HG02870 (cell line): Measurements from ENCODE around the gene PHPT1.
"Not testable (repeated sequence)": the region's sequence is repeated elsewhere in the genome, so short reads cannot be mapped to it uniquely, and the experiment has no call there.

Source experiments
- ATAC-seq: cut with Tn5 transposase; IDR thresholded peaks from one replicate; pipeline ENCODE4 v1.9.1; 2021; ENCODE audit warnings: mild to moderate bottlenecking, moderate library complexity; ENCODE audit not compliant: unreplicated experiment

Gene PHPT1

DNA sequence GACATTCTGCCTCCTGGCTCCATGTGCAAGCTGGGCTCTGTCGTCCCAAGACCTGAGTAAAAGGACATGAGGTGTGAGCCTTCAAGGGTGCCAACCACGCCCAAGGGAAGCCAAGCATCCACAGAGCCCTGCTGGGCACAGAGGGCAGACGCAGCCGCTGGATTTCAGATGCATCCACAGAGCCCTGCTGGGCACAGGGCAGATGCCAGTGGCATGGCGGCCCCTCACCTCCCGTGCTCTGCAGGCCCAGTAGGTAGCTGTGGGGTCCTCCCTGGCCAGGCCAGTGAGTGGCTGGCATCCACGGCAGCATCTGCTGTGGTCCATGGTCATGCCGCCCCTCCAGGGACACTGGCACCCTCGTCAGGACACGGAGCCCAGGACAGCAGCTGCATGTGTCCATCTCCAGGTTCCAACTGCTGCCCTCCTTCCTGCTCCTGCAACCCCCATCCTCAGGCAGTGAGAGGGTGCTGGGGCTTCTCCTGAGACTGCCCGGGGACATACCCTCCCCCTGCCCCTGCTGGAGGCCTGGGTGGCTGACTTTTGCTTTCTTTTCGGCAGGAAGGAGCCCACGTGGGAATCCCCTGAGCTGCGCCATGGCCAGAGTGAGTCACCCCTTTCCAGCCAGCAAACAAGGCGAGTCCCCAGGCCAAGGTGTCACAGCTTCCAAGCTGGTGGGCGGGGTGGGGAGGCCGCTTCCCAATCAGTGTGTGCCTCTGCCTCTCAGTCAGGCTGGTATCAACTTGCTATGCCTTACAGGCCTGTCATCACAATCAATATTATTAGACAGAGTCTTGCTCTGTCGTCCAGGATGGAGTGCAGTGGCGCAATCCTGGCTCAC is 33.1 kb downstream of the PHPT1 start:
- no peak for ATAC-seq

DNA sequence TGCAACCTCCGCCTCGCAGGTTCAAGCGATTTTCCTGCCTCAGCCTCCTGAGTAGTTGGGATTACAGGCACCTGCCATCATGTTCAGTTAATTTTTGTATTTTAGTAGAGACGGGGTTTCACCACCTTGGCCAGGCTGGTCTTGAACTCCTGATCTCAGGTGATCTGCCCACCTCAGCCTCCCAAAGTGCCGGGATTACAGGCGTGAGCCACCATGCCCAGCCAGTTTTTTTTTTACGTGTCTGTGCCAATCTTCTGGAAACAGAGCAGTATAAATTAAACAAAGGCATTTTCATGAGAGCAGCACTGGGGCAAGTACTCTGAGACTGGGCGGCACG is 33.7 kb downstream of the PHPT1 start:
- not testable (repeated sequence) for ATAC-seq

DNA sequence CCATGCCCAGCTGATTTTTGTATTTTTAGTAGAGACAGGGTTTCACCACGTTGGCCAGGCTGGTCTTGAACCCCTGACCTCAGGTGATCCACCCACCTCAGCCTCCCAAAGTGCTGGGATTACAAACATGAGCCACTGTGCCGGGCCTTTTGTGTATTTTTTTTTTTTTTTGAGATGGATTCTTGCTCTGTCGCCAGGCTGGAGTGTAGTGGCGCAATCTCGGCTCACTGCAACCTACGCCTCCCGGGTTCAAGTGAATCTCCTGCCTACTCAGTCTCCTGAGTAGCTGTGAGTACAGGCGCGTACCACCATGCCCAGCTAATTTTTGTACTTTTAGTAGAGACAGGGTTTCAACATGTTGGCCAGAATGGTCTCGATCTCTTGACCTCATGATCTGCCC is 34.5 kb downstream of the PHPT1 start:
- not testable (repeated sequence) for ATAC-seq

GRCh38 chr9:136885950-136886578 is 36.9 kb downstream of the PHPT1 start, which contains the start of gene TRAF2:
Gene TRAF2, plus strand, starts transcription at chr9:136886516. Its CDS starts 12,225 bp downstream, at chr9:136898741.
- ATAC-seq = peak; percentile 71

- peak; percentile 22 for ATAC-seq
These were observed 37.7 kb downstream of the PHPT1 start for GRCh38 chr9:136886610-136887597.

DNA sequence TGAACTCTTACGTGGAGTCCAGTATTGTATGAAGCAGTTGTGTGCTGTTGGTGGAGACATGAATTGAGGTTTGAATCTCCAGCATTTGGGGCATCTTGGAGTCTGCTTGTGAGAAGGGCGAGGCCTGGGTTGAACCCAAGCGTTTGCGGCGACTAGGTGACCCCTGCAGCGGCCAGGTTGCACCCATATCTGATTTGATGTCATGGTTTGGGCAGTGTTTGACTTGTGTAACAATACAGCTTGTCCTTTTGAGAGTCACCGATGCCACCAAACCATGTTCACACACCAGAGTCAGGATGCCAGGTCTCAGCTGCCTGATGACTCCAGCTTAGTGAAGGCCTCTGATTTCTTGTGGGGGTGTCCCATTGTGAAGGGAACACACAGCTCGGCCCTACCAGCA is 39.2 kb downstream of the PHPT1 start:
- ATAC-seq = no peak

DNA sequence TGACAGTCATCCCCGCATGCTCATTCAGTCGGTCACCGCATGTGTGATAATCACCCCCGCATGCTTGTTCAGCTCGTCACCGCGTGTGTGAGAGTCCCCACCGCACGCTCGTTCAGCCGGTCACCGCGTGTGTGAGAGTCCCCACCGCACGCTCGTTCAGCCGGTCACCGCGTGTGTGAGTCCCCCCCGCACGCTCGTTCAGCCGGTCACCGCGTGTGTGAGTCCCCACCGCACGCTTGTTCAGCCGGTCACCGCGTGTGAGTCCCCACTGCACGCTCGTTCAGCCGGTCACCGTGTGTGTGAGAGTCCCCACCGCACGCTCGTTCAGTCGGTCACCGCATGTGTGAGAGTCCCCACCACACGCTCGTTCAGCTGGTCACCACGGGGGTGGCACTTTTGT is 40.6 kb downstream of the PHPT1 start:
- ATAC-seq = no peak

- ATAC-seq = no peak
These were observed 41.5 kb downstream of the PHPT1 start for GRCh38 chr9:136890661-136891060.

- ATAC-seq = no peak
These were observed 46.8 kb downstream of the PHPT1 start for GRCh38 chr9:136896027-136896426.

- no peak for ATAC-seq
These were observed 49.4 kb downstream of the PHPT1 start for GRCh38 chr9:136898483-136899100.

DNA sequence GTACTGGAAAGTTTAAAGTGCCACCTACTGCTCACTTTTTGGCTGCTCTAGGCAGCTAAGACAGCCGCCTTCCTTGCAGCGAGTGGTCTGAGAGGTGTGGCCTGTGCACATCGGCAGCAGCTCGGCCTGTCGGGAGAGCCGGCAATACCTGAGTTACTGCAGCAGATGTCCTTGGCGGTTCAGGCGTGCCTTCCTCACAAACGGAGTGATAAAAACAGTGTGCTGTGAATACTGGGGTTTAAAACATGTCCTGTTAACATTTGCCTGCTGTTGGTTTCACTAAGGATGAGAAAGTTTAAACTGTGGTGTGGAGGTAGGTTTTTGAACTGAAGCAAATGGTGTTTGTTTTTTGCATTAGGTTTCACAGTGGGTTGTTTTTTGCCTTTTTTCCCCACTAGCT is 50.0 kb downstream of the PHPT1 start:
- peak; percentile 42 for ATAC-seq

- ATAC-seq = no peak
These were observed 51.3 kb downstream of the PHPT1 start for GRCh38 chr9:136900556-136900955.
